ENCODE data around the gene GALNTL6.
"Not testable (repeated sequence)": the region's sequence is repeated elsewhere in the genome, so short reads cannot be mapped to it uniquely, and the experiment has no call there.

The GALNTL6 gene

GRCh38 chr4:172793565-172794306, 980.5 kb downstream of the GALNTL6 start:
- ChIA-PET CTCF (interaction anchor here (0.6 kb wide), 1 partner anchor 436 kb away, joined by 3 read pairs; no protein-coding TSS in a partner anchor), POLR2A (no interaction called here)
- WGBS (ENCODE audit: insufficient coverage), result 100% methylated on average over 3 of the region's 4 CpGs
- no peaks in the 10 kb centered on the region for H3K9me3 ChIP-seq (ENCODE audit: control extremely low read depth in 1 of 5, control insufficient read depth in 4 of 5, insufficient read depth in 2 of 5, low read depth in 1 of 5, low read length in 4 of 5)
- DNase-seq, result no peak
- no peaks in the 10 kb centered on the region for H3K4me1 ChIP-seq (ENCODE audit: control extremely low read depth in 1 of 4, control insufficient read depth in 4 of 4, insufficient read depth in 4 of 4, low read length in 3 of 4)
- H3K27me3 ChIP-seq (replicated peaks in 2 of 5; ENCODE audit: control insufficient read depth in 4 of 5, insufficient read depth in 5 of 5, low read length in 4 of 5), result peaks cover 0 to 2% (median 0%) of the 10 kb centered on the region in 5 experiments
- no peak overlapping the region for H3K27ac ChIP-seq (ENCODE audit: insufficient read depth in 1 of 2, low read depth in 1 of 2, low read length in 2 of 2, poor library complexity in 1 of 2, severe bottlenecking in 2 of 2)
- no peak overlapping the region for H3K4me3 ChIP-seq (ENCODE audit: control insufficient read depth in 1 of 7, extremely low read depth in 1 of 7, insufficient read depth in 4 of 7, low read depth in 2 of 7, low read length in 6 of 7)
- H3K36me3 ChIP-seq (ENCODE audit: control insufficient read depth in 4 of 4, insufficient read depth in 4 of 4, low read length in 3 of 4), result no peaks in the 10 kb centered on the region

GRCh38 chr4:172794307-172794703, 981.1 kb downstream of the GALNTL6 start:
- no peak for DNase-seq

GRCh38 chr4:172797281-172797680, 984.1 kb downstream of the GALNTL6 start:
- DNase-seq; H3K9me3 ChIP-seq (ENCODE audit: control extremely low read depth in 1 of 5, control insufficient read depth in 4 of 5, insufficient read depth in 2 of 5, low read depth in 1 of 5, low read length in 4 of 5); H3K36me3 ChIP-seq (ENCODE audit: control insufficient read depth in 4 of 4, insufficient read depth in 4 of 4, low read length in 3 of 4); H3K27ac ChIP-seq (ENCODE audit: insufficient read depth in 1 of 2, low read depth in 1 of 2, low read length in 2 of 2, poor library complexity in 1 of 2, severe bottlenecking in 2 of 2); H3K4me3 ChIP-seq (ENCODE audit: control insufficient read depth in 1 of 7, extremely low read depth in 1 of 7, insufficient read depth in 4 of 7, low read depth in 2 of 7, low read length in 6 of 7); POLR2A ChIA-PET; H3K4me1 ChIP-seq (ENCODE audit: control extremely low read depth in 1 of 4, control insufficient read depth in 4 of 4, insufficient read depth in 4 of 4, low read length in 3 of 4); H3K27me3 ChIP-seq (replicated peaks in 2 of 5; ENCODE audit: control insufficient read depth in 4 of 5, insufficient read depth in 5 of 5, low read length in 4 of 5): not testable (repeated sequence)
- CTCF ChIA-PET, result interaction anchor here (0.7 kb wide), 1 partner anchor 11 kb away, joined by 3 read pairs; no protein-coding TSS in a partner anchor
- 98% methylated on average over 16 of the region's 18 CpGs for WGBS (ENCODE audit: insufficient coverage)

More at GRCh38 chr4:172794307-172794703, 981.1 kb downstream of the GALNTL6 start:
- Histone ChIP-seq H3K27me3 (replicated peaks in 2 of 5; ENCODE audit: control insufficient read depth in 4 of 5, insufficient read depth in 5 of 5, low read length in 4 of 5) (peaks cover 0 to 2% (median 0%) of the 10 kb centered on the region in 5 experiments), H3K4me1 (ENCODE audit: control extremely low read depth in 1 of 4, control insufficient read depth in 4 of 4, insufficient read depth in 4 of 4, low read length in 3 of 4) (no peaks in the 10 kb centered on the region), H3K4me3 (ENCODE audit: control insufficient read depth in 1 of 7, extremely low read depth in 1 of 7, insufficient read depth in 4 of 7, low read depth in 2 of 7, low read length in 6 of 7) (no peak overlapping the region), H3K36me3 (ENCODE audit: control insufficient read depth in 4 of 4, insufficient read depth in 4 of 4, low read length in 3 of 4) (no peaks in the 10 kb centered on the region), H3K9me3 (ENCODE audit: control extremely low read depth in 1 of 5, control insufficient read depth in 4 of 5, insufficient read depth in 2 of 5, low read depth in 1 of 5, low read length in 4 of 5) (no peaks in the 10 kb centered on the region), H3K27ac (ENCODE audit: insufficient read depth in 1 of 2, low read depth in 1 of 2, low read length in 2 of 2, poor library complexity in 1 of 2, severe bottlenecking in 2 of 2) (no peak overlapping the region)
- 100% methylated on average over 3 of the region's 3 CpGs for WGBS (ENCODE audit: insufficient coverage)
- CTCF ChIA-PET, result no interaction called here
- POLR2A ChIA-PET, result no interaction called here

GRCh38 chr4:172802032-172802431, 988.8 kb downstream of the GALNTL6 start:
- no peaks in the 10 kb centered on the region for H3K27me3 ChIP-seq (replicated peaks in 2 of 5; ENCODE audit: control insufficient read depth in 4 of 5, insufficient read depth in 5 of 5, low read length in 4 of 5)
- H3K27ac ChIP-seq (ENCODE audit: insufficient read depth in 1 of 2, low read depth in 1 of 2, low read length in 2 of 2, poor library complexity in 1 of 2, severe bottlenecking in 2 of 2), result no peak overlapping the region
- DNase-seq, result no peak
- ChIA-PET POLR2A (no interaction called here), CTCF (no interaction called here)
- no peak overlapping the region for H3K4me3 ChIP-seq (ENCODE audit: control insufficient read depth in 1 of 7, extremely low read depth in 1 of 7, insufficient read depth in 4 of 7, low read depth in 2 of 7, low read length in 6 of 7)
- no peaks in the 10 kb centered on the region for H3K4me1 ChIP-seq (ENCODE audit: control extremely low read depth in 1 of 4, control insufficient read depth in 4 of 4, insufficient read depth in 4 of 4, low read length in 3 of 4)
- no peaks in the 10 kb centered on the region for H3K36me3 ChIP-seq (ENCODE audit: control insufficient read depth in 4 of 4, insufficient read depth in 4 of 4, low read length in 3 of 4)
- no peaks in the 10 kb centered on the region for H3K9me3 ChIP-seq (ENCODE audit: control extremely low read depth in 1 of 5, control insufficient read depth in 4 of 5, insufficient read depth in 2 of 5, low read depth in 1 of 5, low read length in 4 of 5)
- no CpG with 5 or more reads among the region's 2 CpGs for WGBS (ENCODE audit: insufficient coverage)

GRCh38 chr4:172806841-172807240, 993.6 kb downstream of the GALNTL6 start:
- peaks cover 0 to 8% (median 2%) of the 10 kb centered on the region in 4 experiments for H3K4me1 ChIP-seq (ENCODE audit: control extremely low read depth in 1 of 4, control insufficient read depth in 4 of 4, insufficient read depth in 4 of 4, low read length in 3 of 4)
- H3K27me3 ChIP-seq (replicated peaks in 2 of 5; ENCODE audit: control insufficient read depth in 4 of 5, insufficient read depth in 5 of 5, low read length in 4 of 5), result no peaks in the 10 kb centered on the region
- H3K9me3 ChIP-seq (ENCODE audit: control extremely low read depth in 1 of 5, control insufficient read depth in 4 of 5, insufficient read depth in 2 of 5, low read depth in 1 of 5, low read length in 4 of 5), result no peaks in the 10 kb centered on the region
- H3K36me3 ChIP-seq (ENCODE audit: control insufficient read depth in 4 of 4, insufficient read depth in 4 of 4, low read length in 3 of 4), result no peaks in the 10 kb centered on the region
- H3K27ac ChIP-seq (ENCODE audit: insufficient read depth in 1 of 2, low read depth in 1 of 2, low read length in 2 of 2, poor library complexity in 1 of 2, severe bottlenecking in 2 of 2), result no peak overlapping the region
- CTCF ChIA-PET, result interaction anchor here (0.9 kb wide), 1 partner anchor 24 kb away, joined by 3 read pairs; no protein-coding TSS in a partner anchor
- no peak for DNase-seq
- POLR2A ChIA-PET, result no interaction called here
- H3K4me3 ChIP-seq (ENCODE audit: control insufficient read depth in 1 of 7, extremely low read depth in 1 of 7, insufficient read depth in 4 of 7, low read depth in 2 of 7, low read length in 6 of 7), result no peak overlapping the region
- 100% methylated on average over 3 of the region's 4 CpGs for WGBS (ENCODE audit: insufficient coverage)

GRCh38 chr4:172808196-172808595, 995.0 kb downstream of the GALNTL6 start:
- Histone ChIP-seq H3K9me3 (ENCODE audit: control extremely low read depth in 1 of 5, control insufficient read depth in 4 of 5, insufficient read depth in 2 of 5, low read depth in 1 of 5, low read length in 4 of 5) (no peaks in the 10 kb centered on the region), H3K36me3 (ENCODE audit: control insufficient read depth in 4 of 4, insufficient read depth in 4 of 4, low read length in 3 of 4) (no peaks in the 10 kb centered on the region), H3K4me3 (ENCODE audit: control insufficient read depth in 1 of 7, extremely low read depth in 1 of 7, insufficient read depth in 4 of 7, low read depth in 2 of 7, low read length in 6 of 7) (no peak overlapping the region), H3K4me1 (ENCODE audit: control extremely low read depth in 1 of 4, control insufficient read depth in 4 of 4, insufficient read depth in 4 of 4, low read length in 3 of 4) (peaks cover 0 to 13% (median 4%) of the 10 kb centered on the region in 4 experiments), H3K27ac (ENCODE audit: insufficient read depth in 1 of 2, low read depth in 1 of 2, low read length in 2 of 2, poor library complexity in 1 of 2, severe bottlenecking in 2 of 2) (no peak overlapping the region), H3K27me3 (replicated peaks in 2 of 5; ENCODE audit: control insufficient read depth in 4 of 5, insufficient read depth in 5 of 5, low read length in 4 of 5) (no peaks in the 10 kb centered on the region)
- CTCF ChIA-PET, result interaction anchor here (0.9 kb wide), 1 partner anchor 11 kb away, joined by 3 read pairs; no protein-coding TSS in a partner anchor
- POLR2A ChIA-PET, result interaction anchor here (0.6 kb wide), 1 partner anchor 22 kb away, joined by 4 read pairs; no protein-coding TSS in a partner anchor
- WGBS (ENCODE audit: insufficient coverage), result 100% methylated on average over 1 of the region's 4 CpGs
- no peak for DNase-seq

GRCh38 chr4:172809319-172809718, 996.1 kb downstream of the GALNTL6 start:
- Histone ChIP-seq H3K36me3 (ENCODE audit: control insufficient read depth in 4 of 4, insufficient read depth in 4 of 4, low read length in 3 of 4) (no peaks in the 10 kb centered on the region), H3K4me3 (ENCODE audit: control insufficient read depth in 1 of 7, extremely low read depth in 1 of 7, insufficient read depth in 4 of 7, low read depth in 2 of 7, low read length in 6 of 7) (no peak overlapping the region), H3K9me3 (ENCODE audit: control extremely low read depth in 1 of 5, control insufficient read depth in 4 of 5, insufficient read depth in 2 of 5, low read depth in 1 of 5, low read length in 4 of 5) (no peaks in the 10 kb centered on the region), H3K27ac (ENCODE audit: insufficient read depth in 1 of 2, low read depth in 1 of 2, low read length in 2 of 2, poor library complexity in 1 of 2, severe bottlenecking in 2 of 2) (no peak overlapping the region), H3K27me3 (replicated peaks in 2 of 5; ENCODE audit: control insufficient read depth in 4 of 5, insufficient read depth in 5 of 5, low read length in 4 of 5) (peaks cover 0 to 2% (median 0%) of the 10 kb centered on the region in 5 experiments), H3K4me1 (ENCODE audit: control extremely low read depth in 1 of 4, control insufficient read depth in 4 of 4, insufficient read depth in 4 of 4, low read length in 3 of 4) (peaks cover 0 to 24% (median 9%) of the 10 kb centered on the region in 4 experiments)
- WGBS (ENCODE audit: insufficient coverage), result 77% methylated on average over 6 of the region's 7 CpGs
- ChIA-PET POLR2A (no interaction called here), CTCF (no interaction called here)
- DNase-seq, result no peak

All from common myeloid progenitor, CD34-positive (primary cell).